Left colon (tissue), 2 donors: ENCODE data around the gene TRPM5. TPM values are rescaled to one million over a fixed set of nuclear protein-coding genes. Genes with fewer than 3 reads are reported as not detected.

Experiments used
- ATAC-seq: fragments of 200-7000 bp; cut with Tn5 transposase; one replicate; pipeline ENCODE4 v1.9.1; 2020; ENCODE audit warnings: mild to moderate bottlenecking, moderate library complexity
- DNase-seq, 2 donors: peaks; one replicate each; pipeline ENCODE4 v3.0.0-alpha.2; 2020
- intact Hi-C, 2 donors: fragments of 100-400 bp; cut with DNase I in 1 of 2; cut with micrococcal nuclease in 1 of 2; formaldehyde crosslinking; loops; one replicate each; pipeline versions ENCODE4 v1.11.2 to v1.14.0; 2022; cut with DNase I, micrococcal nuclease
- total RNA-seq, 2 donors: library from RNA; stranded (reverse); fragmentation: NEBNext Ultra II Directional; extraction: Animal tissue kit (Norgen Biotek cat#: 25700); gene quantifications; one replicate each; pipeline ENCODE4 v1.2.1, GENCODE V29; 2021
- donor health status: DM: no; HTN: no; CAD: no.
- donor health status: DM: yes; HTN: yes; CAD: no.

Gene TRPM5
- total RNA-seq, 2 donors from 2014 or later: 2.0 to 3.8 TPM

GRCh38 chr11:2400762-2401435, 43.4 kb downstream of the TRPM5 start:
- ATAC-seq: peak; percentile 4
- intact Hi-C loops: no loop called here
- peak in 1 of 2 donors; percentile 46 for DNase-seq

DNA sequence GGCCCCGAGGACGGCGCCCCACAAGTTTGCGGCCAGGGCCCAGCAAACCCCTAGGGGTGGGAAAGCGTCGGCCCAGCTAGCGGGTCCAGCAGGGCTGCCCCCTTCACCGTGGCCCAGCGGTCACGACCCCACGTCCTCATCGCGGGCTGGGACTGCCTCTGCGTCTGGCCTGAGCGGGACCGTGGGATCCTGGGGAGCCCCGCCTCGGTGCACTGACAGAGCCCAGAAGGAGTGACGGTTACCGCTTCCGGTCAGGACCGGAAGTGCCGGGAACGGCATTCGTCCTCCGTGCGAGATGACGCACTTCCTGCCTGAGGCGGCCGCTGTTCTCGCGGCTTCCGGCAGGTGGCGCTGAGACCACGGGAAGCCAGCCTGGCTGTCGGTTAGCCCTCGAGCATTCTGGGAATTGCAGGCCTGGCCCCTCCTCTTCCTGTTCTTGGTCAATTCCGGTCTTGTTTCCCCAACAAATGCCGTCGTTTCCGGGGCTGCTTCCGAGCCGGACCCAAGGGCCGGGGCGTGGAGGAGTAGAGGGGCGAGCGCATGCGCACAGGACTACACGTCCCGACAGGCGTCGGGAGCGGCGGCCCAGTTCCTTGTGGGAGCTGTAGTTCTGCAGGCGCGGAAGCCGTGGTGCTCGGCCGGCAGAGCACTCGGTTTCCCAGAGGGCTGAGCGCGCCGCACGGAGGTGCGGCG, 44.1 kb downstream of the TRPM5 start, which contains the start of gene TSSC4:
TSSC4 (plus strand) TSS at position 682 of the 693 bp plus-strand sequence. CDS start 1,884 bp downstream, outside the sequence.
- ATAC-seq (peak; percentile 86), DNase-seq (peak; percentile 99 to 100)
- intact Hi-C loops: no loop called here

DNA sequence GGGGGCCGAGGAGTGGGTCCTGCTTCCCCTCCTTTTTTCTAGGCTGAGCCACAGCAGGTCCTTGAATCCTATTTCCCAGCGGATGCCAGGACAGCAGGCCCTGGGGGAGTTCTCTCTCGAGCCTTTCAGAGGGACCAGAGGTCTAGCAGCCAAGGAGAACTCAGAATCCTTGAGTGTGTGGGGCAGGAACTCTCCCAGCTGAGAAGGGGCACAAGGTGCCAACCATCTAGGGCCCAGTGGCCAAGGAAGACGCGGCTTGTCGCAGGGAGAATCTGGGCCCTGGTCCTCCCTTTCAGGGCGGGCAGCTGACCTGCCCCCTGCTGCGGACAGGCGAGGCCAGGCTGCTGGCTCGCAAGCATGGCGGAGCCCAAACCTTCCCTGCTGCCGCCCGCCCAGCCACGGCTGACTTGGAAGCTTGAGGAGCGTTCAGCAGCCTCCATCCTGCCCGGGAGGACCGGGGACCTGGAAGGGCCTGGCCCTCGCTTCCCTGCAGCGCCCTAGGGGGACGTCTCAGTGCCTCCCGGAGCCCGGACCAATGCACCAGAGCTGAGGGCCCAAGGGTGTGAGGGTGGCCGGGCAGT, 44.7 kb downstream of the TRPM5 start:
- ATAC-seq (peak; percentile 20), DNase-seq (no peak)
- intact Hi-C loops: no loop called here

GRCh38 chr11:2398664-2399355, 45.5 kb downstream of the TRPM5 start:
- no peak for ATAC-seq
- DNase-seq: no peak
- intact Hi-C loops: no loop called here

- intact Hi-C loops: no loop called here
Measured at GRCh38 chr11:2397005-2397404, 47.3 kb downstream of the TRPM5 start.

DNA sequence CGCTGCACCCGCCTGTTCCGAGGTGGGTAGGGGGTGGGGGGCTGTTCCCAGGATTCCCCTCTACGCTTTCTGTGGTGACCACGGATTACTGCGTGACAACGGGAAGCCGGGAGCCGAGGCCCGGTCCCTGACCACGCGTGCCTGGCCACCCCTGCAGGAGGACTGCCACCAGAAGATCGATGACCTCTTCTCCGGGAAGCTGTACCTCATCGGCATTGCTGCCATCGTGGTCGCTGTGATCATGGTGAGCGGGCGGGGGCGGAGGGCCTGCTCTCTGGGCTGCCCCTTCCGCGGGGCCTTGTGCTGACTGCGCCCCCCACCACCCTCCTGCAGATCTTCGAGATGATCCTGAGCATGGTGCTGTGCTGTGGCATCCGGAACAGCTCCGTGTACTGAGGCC, 47.8 kb downstream of the TRPM5 start:
- DNase-seq: no peak
- intact Hi-C loops: no loop called here
- no peak for ATAC-seq

More at GRCh38 chr11:2397005-2397404, 47.3 kb downstream of the TRPM5 start:
- DNase-seq: no peak
- no peak for ATAC-seq

DNA sequence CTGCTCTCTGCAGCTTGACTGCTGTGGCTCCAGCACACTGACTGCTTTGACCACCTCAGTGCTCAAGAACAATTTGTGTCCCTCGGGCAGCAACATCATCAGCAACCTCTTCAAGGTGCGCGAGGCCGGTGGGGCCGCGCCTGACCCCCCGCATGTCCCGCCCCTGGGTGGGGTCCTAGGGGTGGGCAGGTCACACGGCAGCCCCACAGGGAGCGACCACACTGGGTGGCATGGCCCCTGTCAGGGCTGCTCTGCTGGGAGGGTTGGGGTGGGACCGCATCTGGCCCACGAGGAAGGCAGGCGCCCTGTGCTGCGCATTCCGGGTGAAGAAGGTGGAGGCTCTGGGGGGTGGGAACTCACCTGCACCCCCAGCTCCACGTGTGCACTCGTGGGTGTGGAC, 48.5 kb downstream of the TRPM5 start:
- ATAC-seq: no peak
- intact Hi-C loops: no loop called here
- no peak for DNase-seq

DNA sequence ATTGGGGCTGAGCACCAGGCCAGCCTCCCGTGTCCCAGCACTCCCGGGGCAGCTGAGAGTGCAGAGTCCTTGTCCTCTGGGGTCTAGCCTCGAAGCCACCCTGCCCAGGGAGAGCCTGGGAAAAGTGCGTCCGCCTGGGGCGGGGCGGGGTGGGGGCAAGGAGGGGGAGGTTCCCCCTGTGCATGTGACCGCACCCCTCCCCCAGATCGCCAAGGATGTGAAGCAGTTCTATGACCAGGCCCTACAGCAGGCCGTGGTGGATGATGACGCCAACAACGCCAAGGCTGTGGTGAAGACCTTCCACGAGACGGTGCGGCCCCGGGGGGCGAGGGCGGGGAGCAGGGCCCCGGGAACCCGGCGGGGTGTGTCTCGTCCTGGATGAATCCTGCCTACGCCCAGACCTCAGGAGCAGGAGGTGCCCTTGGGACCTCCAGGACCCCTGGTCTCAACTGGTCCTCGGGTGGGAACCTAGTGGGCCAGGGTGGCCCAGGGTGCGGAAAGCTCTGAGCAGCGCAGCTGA, 49.0 kb downstream of the TRPM5 start:
- intact Hi-C loops: no loop called here
- DNase-seq: no peak
- no peak for ATAC-seq

- no peak for DNase-seq
- ATAC-seq: no peak
Measured at GRCh38 chr11:2394818-2395105, 49.6 kb downstream of the TRPM5 start.

More at GRCh38 chr11:2394818-2395105, 49.6 kb downstream of the TRPM5 start:
- intact Hi-C loops: no loop called here

Other genes with a start within 250 kb of the TRPM5 start
- 10 to 100 TPM in 1 of 2 donors, 1 to 10 TPM in 1; 6.3 to 10.4 TPM for gene ASCL2, start 173.9 kb downstream of the TRPM5 start, total RNA-seq
- under 1 TPM; 0.15 to 0.78 TPM for gene C11orf21, start 142.6 kb downstream of the TRPM5 start, total RNA-seq
- 1 to 10 TPM in 1 of 2 donors, not detected in 1; 1.3 TPM for gene TSPAN32, start 142.5 kb downstream of the TRPM5 start, total RNA-seq
- gene CD81, start 67.2 kb downstream of the TRPM5 start, total RNA-seq: 100 to 1,000 TPM; 111 to 217 TPM
- 10 to 100 TPM; 39.9 to 40.4 TPM for gene TSSC4, start 43.8 kb downstream of the TRPM5 start, total RNA-seq
- 10 to 100 TPM; 42.8 to 56.8 TPM for gene KCNQ1, start 494 bp upstream of the TRPM5 start, total RNA-seq